GM18505 (cell line): ENCODE results near the gene OLAH.
A peak's percentile ranks its signal among the peaks of the same experiment; 100 is the strongest.

Experiments
- ATAC-seq: cut with Tn5 transposase; IDR thresholded peaks from one replicate; pipeline ENCODE4 v1.9.1; 2021; ENCODE audit not compliant: unreplicated experiment
- POLR2A ChIP-seq: IDR thresholded peaks from 4 replicates; pipeline ENCODE4 v1.6.1; 2011; ENCODE audit warnings: borderline replicate concordance; ENCODE audit not compliant: insufficient read depth, insufficient read length; ENCODE audit errors: extremely low read depth

The OLAH gene

GRCh38 chr10:15122477-15123030, 78.8 kb downstream of the OLAH start:
- TF ChIP-seq POLR2A, result no peak
- peak; percentile 75 for ATAC-seq
